Measurements from ENCODE around the gene ACVR2A.

The ACVR2A gene

GRCh38 chr2:147818741-147819140 lies 26.1 kb upstream of the ACVR2A start:
- no peaks in the 10 kb centered on the region for H3K36me3 ChIP-seq
- TF ChIP-seq, protein P1, sequence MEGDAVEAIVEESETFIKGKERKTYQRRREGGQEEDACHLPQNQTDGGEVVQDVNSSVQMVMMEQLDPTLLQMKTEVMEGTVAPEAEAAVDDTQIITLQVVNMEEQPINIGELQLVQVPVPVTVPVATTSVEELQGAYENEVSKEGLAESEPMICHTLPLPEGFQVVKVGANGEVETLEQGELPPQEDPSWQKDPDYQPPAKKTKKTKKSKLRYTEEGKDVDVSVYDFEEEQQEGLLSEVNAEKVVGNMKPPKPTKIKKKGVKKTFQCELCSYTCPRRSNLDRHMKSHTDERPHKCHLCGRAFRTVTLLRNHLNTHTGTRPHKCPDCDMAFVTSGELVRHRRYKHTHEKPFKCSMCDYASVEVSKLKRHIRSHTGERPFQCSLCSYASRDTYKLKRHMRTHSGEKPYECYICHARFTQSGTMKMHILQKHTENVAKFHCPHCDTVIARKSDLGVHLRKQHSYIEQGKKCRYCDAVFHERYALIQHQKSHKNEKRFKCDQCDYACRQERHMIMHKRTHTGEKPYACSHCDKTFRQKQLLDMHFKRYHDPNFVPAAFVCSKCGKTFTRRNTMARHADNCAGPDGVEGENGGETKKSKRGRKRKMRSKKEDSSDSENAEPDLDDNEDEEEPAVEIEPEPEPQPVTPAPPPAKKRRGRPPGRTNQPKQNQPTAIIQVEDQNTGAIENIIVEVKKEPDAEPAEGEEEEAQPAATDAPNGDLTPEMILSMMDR (IDR thresholded peaks at IDR 0.05), result no peak
- no peaks in the 10 kb centered on the region for H3K9me3 ChIP-seq
- no peaks in the 10 kb centered on the region for H3K27me3 ChIP-seq
- H3K4me3 ChIP-seq (ENCODE audit: low read depth in 1 of 2, low read length in 1 of 2), result no peak overlapping the region
- no peak overlapping the region for H3K27ac ChIP-seq
- no peaks in the 10 kb centered on the region for H3K4me1 ChIP-seq (ENCODE audit: control insufficient read depth in 1 of 2, insufficient read depth in 1 of 2, low read depth in 1 of 2, low read length in 1 of 2)

DNA sequence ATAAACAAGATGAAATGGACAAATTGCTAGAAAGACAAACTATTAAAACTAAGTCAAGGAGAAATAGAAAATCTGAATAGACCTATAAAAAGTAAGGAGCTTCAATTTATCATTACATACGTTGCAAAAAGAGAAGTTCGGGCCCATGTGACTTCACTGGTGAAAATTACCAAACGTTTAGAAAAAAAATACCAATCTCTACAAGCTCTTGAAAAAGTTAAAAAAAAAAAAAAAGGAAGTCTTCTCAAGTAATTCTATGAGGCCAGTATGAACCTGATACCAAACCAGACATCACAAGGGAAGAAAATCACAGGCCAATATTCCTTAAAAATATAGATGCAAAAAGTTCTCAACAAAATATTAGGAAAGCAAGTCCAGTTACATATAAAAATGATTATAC lies 20.2 kb upstream of the ACVR2A start:
- no peaks in the 10 kb centered on the region for H3K36me3 ChIP-seq
- H3K4me1 ChIP-seq (ENCODE audit: control insufficient read depth in 1 of 2, insufficient read depth in 1 of 2, low read depth in 1 of 2, low read length in 1 of 2), result no peaks in the 10 kb centered on the region
- no peak overlapping the region for H3K4me3 ChIP-seq (ENCODE audit: low read depth in 1 of 2, low read length in 1 of 2)
- H3K9me3 ChIP-seq, result no peaks in the 10 kb centered on the region
- no peaks in the 10 kb centered on the region for H3K27me3 ChIP-seq
- H3K27ac ChIP-seq, result no peak overlapping the region
- TF ChIP-seq, protein P1 (IDR thresholded peaks at IDR 0.05), result no peak

GRCh38 chr2:147826278-147827087 lies 18.3 kb upstream of the ACVR2A start:
- Histone ChIP-seq H3K27me3 (no peaks in the 10 kb centered on the region), H3K27ac (no peak overlapping the region), H3K4me1 (ENCODE audit: control insufficient read depth in 1 of 2, insufficient read depth in 1 of 2, low read depth in 1 of 2, low read length in 1 of 2) (no peaks in the 10 kb centered on the region), H3K36me3 (no peaks in the 10 kb centered on the region), H3K9me3 (no peaks in the 10 kb centered on the region), H3K4me3 (ENCODE audit: low read depth in 1 of 2, low read length in 1 of 2) (no peak overlapping the region)
- TF ChIP-seq, protein P1 (IDR thresholded peaks at IDR 0.05), result no peak

DNA sequence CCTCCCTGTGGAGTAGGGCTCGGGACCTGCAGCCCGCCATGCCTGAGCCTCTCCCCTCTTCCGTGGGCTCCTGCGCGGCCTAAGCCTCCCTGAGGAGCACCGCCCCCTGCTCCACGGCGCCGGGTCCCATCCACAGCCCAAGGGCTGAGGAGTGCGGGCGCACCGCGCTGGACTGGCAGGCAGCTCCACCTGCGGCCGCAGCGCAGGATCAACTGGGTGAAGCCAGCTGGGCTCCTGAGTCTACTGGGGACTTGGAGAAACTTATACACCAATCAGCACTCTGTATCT lies 17.8 kb upstream of the ACVR2A start:
- H3K9me3 ChIP-seq, result no peaks in the 10 kb centered on the region
- no peaks in the 10 kb centered on the region for H3K4me1 ChIP-seq (ENCODE audit: control insufficient read depth in 1 of 2, insufficient read depth in 1 of 2, low read depth in 1 of 2, low read length in 1 of 2)
- no peaks in the 10 kb centered on the region for H3K36me3 ChIP-seq
- no peaks in the 10 kb centered on the region for H3K27me3 ChIP-seq
- H3K27ac ChIP-seq, result no peak overlapping the region
- TF ChIP-seq, protein P1 (IDR thresholded peaks at IDR 0.05), result no peak
- H3K4me3 ChIP-seq (ENCODE audit: low read depth in 1 of 2, low read length in 1 of 2), result no peak overlapping the region

DNA sequence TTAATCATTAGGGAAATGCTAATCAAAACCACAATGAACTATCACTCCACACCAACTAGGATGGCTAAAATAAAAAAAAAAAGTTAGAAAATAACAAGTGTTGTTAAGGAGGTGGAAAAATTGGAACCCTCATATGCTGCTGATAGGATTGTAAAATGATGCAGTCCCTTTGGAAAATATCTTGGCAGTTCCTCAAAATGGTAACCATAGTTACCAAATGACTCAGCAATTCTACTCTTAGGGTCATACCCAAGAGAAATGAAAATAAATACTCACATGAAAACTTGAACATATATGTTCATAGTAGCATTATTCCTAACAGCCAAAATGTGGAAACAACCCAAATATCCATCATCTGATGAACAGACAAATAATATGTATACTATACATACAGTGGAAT lies 15.7 kb upstream of the ACVR2A start:
- no peaks in the 10 kb centered on the region for H3K36me3 ChIP-seq
- H3K9me3 ChIP-seq, result no peaks in the 10 kb centered on the region
- no peaks in the 10 kb centered on the region for H3K4me1 ChIP-seq (ENCODE audit: control insufficient read depth in 1 of 2, insufficient read depth in 1 of 2, low read depth in 1 of 2, low read length in 1 of 2)
- no peak overlapping the region for H3K4me3 ChIP-seq (ENCODE audit: low read depth in 1 of 2, low read length in 1 of 2)
- H3K27ac ChIP-seq, result no peak overlapping the region
- TF ChIP-seq, protein P1 (IDR thresholded peaks at IDR 0.05), result no peak
- no peaks in the 10 kb centered on the region for H3K27me3 ChIP-seq

All from neutrophil (primary cell).